ENCODE measurements around the gene MYO1G. TPM values are rescaled to one million over a fixed set of nuclear protein-coding genes. Genes with fewer than 3 reads are reported as not detected.

Gene MYO1G
- total RNA-seq, 1 experiment from 2014 or later: 0.57 TPM

GRCh38 chr7:44949303-44949702, 29.5 kb downstream of the MYO1G start:
- Mint-ChIP-seq H3K9me3 (peaks cover 0 to 3% of the 10 kb centered on the region in 2 experiments; a peak in 1 of 5 replicates), H3K4me1 (no peaks in the 10 kb centered on the region; a peak in 1 of 4 replicates), H3K4me3 (no peak overlapping the region), H3K27me3 (ENCODE audit: low read depth) (peaks cover 9% of the 10 kb centered on the region), H3K27ac (no peak overlapping the region), H3K36me3 (ENCODE audit: insufficient read depth in 1 of 3, low read depth in 3 of 3) (no peaks in the 10 kb centered on the region)
- H2BK15ac ChIP-seq (ENCODE audit: low read depth, low read length): no peak overlapping the region
- no peak overlapping the region for H2BK5ac ChIP-seq (ENCODE audit: insufficient read length, low read length)
- H4K20me1 ChIP-seq (ENCODE audit: control insufficient read depth, insufficient read depth, insufficient read length): no peaks in the 10 kb centered on the region
- H4K8ac ChIP-seq (replicated peaks; ENCODE audit: insufficient read length, low read depth, low read length): no peak overlapping the region
- no peak overlapping the region for H3K4me2 ChIP-seq (ENCODE audit: insufficient read depth, insufficient read length, low read length)
- no peaks in the 10 kb centered on the region for H3K79me1 ChIP-seq (ENCODE audit: insufficient read depth, low read depth, low read length, poor library complexity, severe bottlenecking)
- H2BK12ac ChIP-seq (ENCODE audit: insufficient read length, low read depth, low read length): no peak overlapping the region
- no peak overlapping the region for H3K4ac ChIP-seq (ENCODE audit: low read depth, low read length)
- no peaks in the 10 kb centered on the region for H3K9me3 ChIP-seq (ENCODE audit: control insufficient read depth, low read depth, low read length)
- no peak overlapping the region for H2BK120ac ChIP-seq (ENCODE audit: low read depth, low read length, poor library complexity, severe bottlenecking)
- no peak overlapping the region for H3K18ac ChIP-seq (ENCODE audit: insufficient read length, low read depth, low read length)
- no peaks in the 10 kb centered on the region for H3K27me3 ChIP-seq (ENCODE audit: insufficient read depth, low read length)
- no peak overlapping the region for H4K5ac ChIP-seq (ENCODE audit: insufficient read length, low read depth, low read length)
- no peak overlapping the region for H3K9ac ChIP-seq (ENCODE audit: extremely low read depth, insufficient read length, low read length)
- no peak overlapping the region for H2BK20ac ChIP-seq (ENCODE audit: low read depth, low read length, poor library complexity, severe bottlenecking)
- no peak for TF ChIP-seq CTCF (conservative IDR thresholded peaks at IDR 0.05)
- DNase-seq: no peak
- no peak overlapping the region for H2AFZ ChIP-seq (ENCODE audit: low read length)
- no peaks in the 10 kb centered on the region for H3K79me2 ChIP-seq (ENCODE audit: insufficient read depth, low read length)
- no peak overlapping the region for H4K91ac ChIP-seq (ENCODE audit: insufficient read length, low read depth, low read length)
- no peak overlapping the region for H3K56ac ChIP-seq (ENCODE audit: insufficient read length, low read depth, low read length)
- H3K23me2 ChIP-seq (ENCODE audit: insufficient read length, low read depth, low read length, poor library complexity, severe bottlenecking): no peaks in the 10 kb centered on the region
- WGBS (ENCODE audit: extremely low coverage, insufficient read length, low lambda C conversion rate): no CpG with 5 or more reads among the region's 2 CpGs
- H3K27ac ChIP-seq (ENCODE audit: insufficient read length, low read depth, low read length): no peak overlapping the region
- H3T11ph ChIP-seq (ENCODE audit: low read length): no peak overlapping the region
- H2AK5ac ChIP-seq (ENCODE audit: insufficient read length, low read length): no peak overlapping the region
- H3K14ac ChIP-seq (ENCODE audit: insufficient read depth, low read length): no peak overlapping the region
- no peaks in the 10 kb centered on the region for H3K4me1 ChIP-seq (ENCODE audit: insufficient read depth, low read length)
- no peak overlapping the region for H3K23ac ChIP-seq (ENCODE audit: insufficient read length, low read depth, low read length)

Data from H9 (cell line).